Keratinocyte (primary cell): Measurements from ENCODE around the gene TBXAS1. TPM values are rescaled to one million over a fixed set of nuclear protein-coding genes. Genes with fewer than 3 reads are reported as not detected.

Experiments used
- DNase-seq: peaks from one replicate; pipeline ENCODE4 v3.0.0-alpha.2; 2011; ENCODE audit warnings: low read depth, missing footprints, low spot score
- FAIRE-seq: peaks from 2 replicates; lab custom pipeline; 2011; peaks lifted over from hg19 to GRCh38; lab: Jason Lieb, UNC
- H2AFZ ChIP-seq: 2 replicates; pipeline ENCODE4 v1.6.0; 2012; ENCODE audit warnings: low read length, control low read depth, inconsistent platforms; ENCODE audit not compliant: control insufficient read depth
- H3K27ac ChIP-seq: 2 replicates; pipeline ENCODE4 v1.5.1; 2011; ENCODE audit warnings: low read length; ENCODE audit not compliant: control insufficient read depth, insufficient read depth
- H3K27me3 ChIP-seq: 3 replicates; pipeline ENCODE4 v1.6.0; 2011; ENCODE audit warnings: low read length; ENCODE audit not compliant: control insufficient read depth, insufficient read depth; ENCODE audit errors: extremely low read depth
- H3K36me3 ChIP-seq, 2 experiments: 2 replicates in 1 of 2; 3 replicates in 1 of 2; pipeline ENCODE4 v1.5.1; 2011; ENCODE audit warnings: low read length in 2 of 2, mild to moderate bottlenecking in 1 of 2; ENCODE audit not compliant: control insufficient read depth in 2 of 2, insufficient read depth in 2 of 2; ENCODE audit errors: extremely low read depth in 1 of 2
- H3K4me1 ChIP-seq: 3 replicates; pipeline ENCODE4 v1.5.1; 2011; ENCODE audit warnings: low read length; ENCODE audit not compliant: control insufficient read depth, insufficient read depth; ENCODE audit errors: extremely low read depth
- H3K4me2 ChIP-seq: 3 replicates; pipeline ENCODE4 v1.6.0; 2011; ENCODE audit warnings: low read depth, low read length; ENCODE audit not compliant: control insufficient read depth, insufficient read depth; ENCODE audit errors: extremely low read depth
- H3K4me3 ChIP-seq, 3 experiments: fragments of 200-600 bp in 1 of 3; sonication (generic) in 1 of 3; 2 replicates in 2 of 3; 3 replicates in 1 of 3; pipeline ENCODE4 v1.5.1; 2011 to 2016; ENCODE audit warnings: low read length in 3 of 3, mild to moderate bottlenecking in 3 of 3, control low read depth in 2 of 3, inconsistent platforms in 1 of 3, low read depth in 1 of 3, mixed read lengths in 1 of 3, mixed run types in 1 of 3, moderate library complexity in 1 of 3; ENCODE audit not compliant: control insufficient read depth in 2 of 3, insufficient read depth in 2 of 3; ENCODE audit errors: extremely low read depth in 1 of 3
- H3K79me2 ChIP-seq: 2 replicates; pipeline ENCODE4 v1.6.0; 2012; ENCODE audit warnings: low read length; ENCODE audit not compliant: control insufficient read depth, insufficient read depth
- H3K9ac ChIP-seq: 3 replicates; pipeline ENCODE4 v1.6.0; 2011; ENCODE audit warnings: low read length; ENCODE audit not compliant: control insufficient read depth, insufficient read depth; ENCODE audit errors: extremely low read depth
- H3K9me1 ChIP-seq: 3 replicates; pipeline ENCODE4 v1.6.0; 2011; ENCODE audit warnings: low read length; ENCODE audit not compliant: control insufficient read depth, insufficient read depth; ENCODE audit errors: extremely low read depth
- H3K9me3 ChIP-seq: 2 replicates; pipeline ENCODE4 v1.5.1; 2012; ENCODE audit warnings: low read depth, low read length; ENCODE audit not compliant: control insufficient read depth
- H4K20me1 ChIP-seq: 3 replicates; pipeline ENCODE4 v1.6.0; 2011; ENCODE audit warnings: low read length; ENCODE audit not compliant: control insufficient read depth, insufficient read depth; ENCODE audit errors: extremely low read depth
- CTCF ChIP-seq, 3 experiments: IDR thresholded peaks in 1 of 3; conservative IDR thresholded peaks in 1 of 3; optimal IDR thresholded peaks in 1 of 3; 2 replicates in 2 of 3; 3 replicates in 1 of 3; pipeline versions ENCODE3 to v1.5.1; 2011; ENCODE audit warnings: low read length in 3 of 3, mild to moderate bottlenecking in 3 of 3, moderate library complexity in 2 of 3, control low read depth in 1 of 3, inconsistent platforms in 1 of 3; ENCODE audit not compliant: insufficient read depth in 2 of 3; ENCODE audit errors: extremely low read depth in 1 of 3
- EZH2 ChIP-seq: IDR thresholded peaks from one replicate; pipeline ENCODE4 v1.6.1; 2012; ENCODE audit warnings: inconsistent platforms, mild to moderate bottlenecking, low read length, moderate library complexity
- dilution Hi-C: fragments of 300-500 bp; cut with MboI; formaldehyde crosslinking; loops from one replicate; pipeline ENCODE4 v1.7.0; 2020; ENCODE audit warnings: low sequenced_read_pairs; ENCODE audit not compliant: extremely low pct_ligation_motif_present
- polyA plus RNA-seq, 5 experiments: library from polyadenylated mRNA; depleted of rRNA in 3 of 5; stranded (reverse) in 3 of 5; stranded (forward) in 1 of 5; unstranded in 1 of 5; fragments of >200 nt; gene quantifications; 1 replicate in 1 of 5; 2 replicates in 3 of 5; 3 replicates in 1 of 5; pipeline versions ENCODE4 v1.2.1 to v1.2.3, GENCODE V29; 2011 to 2012; ENCODE audit warnings: missing spikeins in 2 of 5, low read depth in 1 of 5, low replicate concordance in 1 of 5

Gene TBXAS1
- polyA plus RNA-seq, 1 donor (not counting 4 experiments of a cell fraction or from before 2014, with no cell fraction given), result 2.9 TPM

- no peaks in the 10 kb centered on the region for H3K9me3 ChIP-seq
- no peaks in the 10 kb centered on the region for H3K36me3 ChIP-seq
- H2AFZ ChIP-seq, result no peak overlapping the region
- dilution Hi-C loops, result no loop called here
- no peaks in the 10 kb centered on the region for H3K79me2 ChIP-seq
- H3K27me3 ChIP-seq, result no peaks in the 10 kb centered on the region
- H3K4me1 ChIP-seq, result peaks cover 4% of the 10 kb centered on the region
- no peak overlapping the region for H3K4me3 ChIP-seq
- H3K9ac ChIP-seq, result no peak overlapping the region
- no peak overlapping the region for H3K4me2 ChIP-seq
- DNase-seq (no peak), FAIRE-seq (no peak)
- TF ChIP-seq CTCF (optimal IDR thresholded peaks at IDR 0.05 in 1 of 3, IDR thresholded peaks at IDR 0.05 in 1 of 3, conservative IDR thresholded peaks at IDR 0.05 in 1 of 3; ENCODE audit: extremely low read depth in 1 of 3, insufficient read depth in 2 of 3, low read length in 3 of 3), result no peak
- no peak for TF ChIP-seq EZH2
- H3K9me1 ChIP-seq, result no peaks in the 10 kb centered on the region
- no peaks in the 10 kb centered on the region for H4K20me1 ChIP-seq
- no peak overlapping the region for H3K27ac ChIP-seq
These were observed 44.7 kb downstream of the TBXAS1 start for GRCh38 chr7:139873593-139874301.

DNA sequence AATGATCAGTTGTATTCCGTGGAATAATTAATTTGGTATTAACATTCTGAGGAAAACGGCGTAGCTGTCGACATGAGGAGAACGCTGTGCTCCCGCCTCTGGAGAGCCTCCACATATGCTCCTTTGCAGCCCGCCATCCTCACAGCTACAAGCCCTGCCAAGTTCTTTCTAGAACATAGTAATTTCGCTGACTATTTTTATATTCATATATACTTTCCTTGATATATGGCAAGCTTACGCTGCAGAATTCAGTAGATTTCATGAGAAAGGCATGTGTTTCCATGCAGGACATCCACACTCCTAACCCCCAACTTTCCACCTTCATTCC lies 45.2 kb downstream of the TBXAS1 start:
- DNase-seq (no peak), FAIRE-seq (no peak)
- Histone ChIP-seq H4K20me1 (no peaks in the 10 kb centered on the region), H2AFZ (no peak overlapping the region), H3K4me2 (no peak overlapping the region), H3K9me1 (no peaks in the 10 kb centered on the region), H3K27ac (no peak overlapping the region), H3K4me1 (peaks cover 6% of the 10 kb centered on the region), H3K4me3 (no peak overlapping the region), H3K27me3 (no peaks in the 10 kb centered on the region), H3K36me3 (no peaks in the 10 kb centered on the region), H3K9me3 (no peaks in the 10 kb centered on the region), H3K79me2 (no peaks in the 10 kb centered on the region), H3K9ac (no peak overlapping the region)
- TF ChIP-seq EZH2, result no peak
- no peak for TF ChIP-seq CTCF (optimal IDR thresholded peaks at IDR 0.05 in 1 of 3, IDR thresholded peaks at IDR 0.05 in 1 of 3, conservative IDR thresholded peaks at IDR 0.05 in 1 of 3; ENCODE audit: extremely low read depth in 1 of 3, insufficient read depth in 2 of 3, low read length in 3 of 3)
- dilution Hi-C loops, result no loop called here
